ENCODE data around the gene UBE2D2.

- TF ChIP-seq CTCF (IDR thresholded peaks at IDR 0.05 in 4 of 5, conservative IDR thresholded peaks at IDR 0.05 in 1 of 5) (no peak), POLR2A (IDR thresholded peaks at IDR 0.05) (peak; percentile 53 to 87)
Measured at GRCh38 chr5:139651853-139652787, 91.0 kb downstream of the UBE2D2 start.

All from gastrocnemius medialis (tissue), 4 donors.